ENCODE measurements around the gene COQ9. TPM values are rescaled to one million over a fixed set of nuclear protein-coding genes. Genes with fewer than 3 reads are reported as not detected.

COQ9 gene
- total RNA-seq, 1 experiment from 2014 or later: 62.7 TPM

GRCh38 chr16:57471852-57472664 is 24.8 kb downstream of the COQ9 start:
- H3K36me3 ChIP-seq (ENCODE audit: control insufficient read depth in 1 of 2, insufficient read depth in 2 of 2, low read length in 2 of 2): peaks cover 37 to 52% of the 10 kb centered on the region in 2 experiments; a peak in 3 of 4 replicates
- H3K4me1 ChIP-seq (ENCODE audit: control insufficient read depth in 1 of 2, insufficient read depth in 2 of 2, low read length in 2 of 2): peaks cover 11 to 15% of the 10 kb centered on the region in 2 experiments; a peak in 3 of 4 replicates
- RAD21 ChIA-PET (ENCODE audit: low non-redundant PET in 1 of 2, low total read pairs in 2 of 2, uncharacterized antibody in 2 of 2, unreplicated experiment in 2 of 2): no interaction called here
- no peaks in the 10 kb centered on the region for H3K9me3 ChIP-seq (ENCODE audit: control insufficient read depth in 1 of 2, insufficient read depth in 1 of 2, low read depth in 1 of 2, low read length in 2 of 2)
- DNase-seq (ENCODE audit: low read depth, low spot score) (no peak), ATAC-seq (no peak)
- no peaks in the 10 kb centered on the region for H3K79me2 ChIP-seq (ENCODE audit: insufficient read depth, low read length)
- intact Hi-C loops (cut with micrococcal nuclease): no loop called here
- H3K4me2 ChIP-seq (ENCODE audit: low read length): no peak overlapping the region
- no peaks in the 10 kb centered on the region for H3K27me3 ChIP-seq (ENCODE audit: insufficient read depth, low read length)
- no peak overlapping the region for H3K4me3 ChIP-seq (replicated peaks in 1 of 2; ENCODE audit: low read depth in 1 of 2, low read length in 2 of 2)
- POLR2A ChIA-PET: interaction anchor here (1.7 kb wide), 1 partner anchor 10 kb away, joined by 7 read pairs; the partner anchor contains the start of gene POLR2C
- TF ChIP-seq FOSL1 (IDR thresholded peaks at IDR 0.05; ENCODE audit: low read depth): no peak
- TF ChIP-seq RAD21 (IDR thresholded peaks at IDR 0.05; ENCODE audit: low read depth): no peak
- no peak for TF ChIP-seq REST (IDR thresholded peaks at IDR 0.05; ENCODE audit: low read depth)
- no peak for TF ChIP-seq POLR2A (IDR thresholded peaks at IDR 0.05; ENCODE audit: borderline replicate concordance, extremely low read depth, insufficient read depth, insufficient read length)
- no peak for TF ChIP-seq EGR1 (IDR thresholded peaks at IDR 0.05; ENCODE audit: low read depth)
- TF ChIP-seq YY1 (IDR thresholded peaks at IDR 0.05; ENCODE audit: extremely low read depth, insufficient replicate concordance, low read depth, low read length): no peak
- TF ChIP-seq JUND (IDR thresholded peaks at IDR 0.05): no peak
- no peak for TF ChIP-seq MAX (IDR thresholded peaks at IDR 0.05)
- TF ChIP-seq ZNF274 (IDR thresholded peaks at IDR 0.05; ENCODE audit: low read depth, low read length): no peak
- BruUV-seq (replicated peaks): no TSS peak
- H2AFZ ChIP-seq (ENCODE audit: low read depth, low read length, poor library complexity, severe bottlenecking): no peak overlapping the region
- H3K9me2 ChIP-seq (ENCODE audit: insufficient read depth): no peaks in the 10 kb centered on the region
- H3K9ac ChIP-seq (ENCODE audit: low read length): no peak overlapping the region
- no peaks in the 10 kb centered on the region for H4K20me1 ChIP-seq (ENCODE audit: insufficient read depth)
- no peak overlapping the region for H3K27ac ChIP-seq (ENCODE audit: low read depth, low read length)
- CTCF ChIA-PET: interaction anchor here (1.4 kb wide), 1 partner anchor 10 kb away, joined by 3 read pairs; the partner anchor contains the start of gene POLR2C
